Gastroesophageal sphincter (tissue), 4 donors: ENCODE results near the gene MEGF11. TPM values are rescaled to one million over a fixed set of nuclear protein-coding genes. Genes with fewer than 3 reads are reported as not detected.

ENCODE experiments used
- ATAC-seq: fragments of 150-250 bp; one replicate; pipeline ENCODE4 v1.9.1; 2016; ENCODE audit warnings: mild to moderate bottlenecking, moderate library complexity
- H3K27ac ChIP-seq, 4 donors: fragments of 200-600 bp; sonication (generic) in 3 of 4; 1 replicate in 3 of 4; 2 replicates in 1 of 4; pipeline ENCODE4 v1.5.1; 2016 to 2019
- H3K27me3 ChIP-seq: fragments of 200-600 bp; sonication (generic); one replicate; pipeline ENCODE4 v1.5.1; 2019
- H3K36me3 ChIP-seq, 2 donors: fragments of 200-600 bp; sonication (generic); one replicate each; pipeline ENCODE4 v1.5.1; 2019; ENCODE audit warnings: control low read depth in 1 of 2
- H3K4me1 ChIP-seq, 3 donors: fragments of 200-600 bp; sonication (generic); 1 replicate in 2 of 3; 2 replicates in 1 of 3; pipeline ENCODE4 v1.5.1; 2016 to 2019; ENCODE audit warnings: control low read depth in 2 of 3
- H3K4me3 ChIP-seq, 2 donors: fragments of 200-600 bp; sonication (generic); one replicate each; pipeline ENCODE4 v1.5.1; 2019; ENCODE audit warnings: mild to moderate bottlenecking in 1 of 2, moderate library complexity in 1 of 2
- H3K9me3 ChIP-seq, 3 donors: fragments of 200-600 bp; sonication (generic); one replicate each; pipeline ENCODE4 v1.5.1; 2017 to 2019; ENCODE audit warnings: control low read depth in 2 of 3
- CTCF ChIP-seq, 4 experiments: fragments of 200-600 bp in 2 of 4; fragments of 450-650 bp in 2 of 4; sonication (generic) in 1 of 4; IDR thresholded peaks; one replicate each; pipeline ENCODE4 v1.5.1; 2017 to 2019; ENCODE audit warnings: antibody characterized with exemption in 4 of 4, mild to moderate bottlenecking in 2 of 4, moderate library complexity in 2 of 4
- EP300 ChIP-seq: sonication (generic); formaldehyde crosslinking; IDR thresholded peaks from one replicate; pipeline ENCODE4 v1.6.1; 2017; ENCODE audit warnings: antibody characterized with exemption, mild to moderate bottlenecking
- POLR2A ChIP-seq, 2 donors: fragments of 450-650 bp; IDR thresholded peaks; one replicate each; pipeline ENCODE4 v1.6.1; 2017; ENCODE audit warnings: antibody characterized with exemption in 2 of 2, mild to moderate bottlenecking in 2 of 2, moderate library complexity in 1 of 2
- POLR2AphosphoS5 ChIP-seq: sonication (generic); formaldehyde crosslinking; IDR thresholded peaks from one replicate; pipeline ENCODE4 v1.6.1; 2017; ENCODE audit warnings: antibody characterized with exemption
- WGBS, 2 donors: methylation state at CpG; one replicate each; pipeline ENCODE4 v1.1.5; 2018; ENCODE audit warnings: low coverage in 1 of 2; 5-methylcytosine and 5-hydroxymethylcytosine counted together
- total RNA-seq, 4 donors: library from RNA; depleted of rRNA; stranded (reverse); fragments of >200 nt; gene quantifications; one replicate each; pipeline ENCODE4 v1.1.0, GENCODE V29; 2016

MEGF11 gene
- total RNA-seq, 4 donors from 2014 or later, result 0.08 TPM; not detected in 3

DNA sequence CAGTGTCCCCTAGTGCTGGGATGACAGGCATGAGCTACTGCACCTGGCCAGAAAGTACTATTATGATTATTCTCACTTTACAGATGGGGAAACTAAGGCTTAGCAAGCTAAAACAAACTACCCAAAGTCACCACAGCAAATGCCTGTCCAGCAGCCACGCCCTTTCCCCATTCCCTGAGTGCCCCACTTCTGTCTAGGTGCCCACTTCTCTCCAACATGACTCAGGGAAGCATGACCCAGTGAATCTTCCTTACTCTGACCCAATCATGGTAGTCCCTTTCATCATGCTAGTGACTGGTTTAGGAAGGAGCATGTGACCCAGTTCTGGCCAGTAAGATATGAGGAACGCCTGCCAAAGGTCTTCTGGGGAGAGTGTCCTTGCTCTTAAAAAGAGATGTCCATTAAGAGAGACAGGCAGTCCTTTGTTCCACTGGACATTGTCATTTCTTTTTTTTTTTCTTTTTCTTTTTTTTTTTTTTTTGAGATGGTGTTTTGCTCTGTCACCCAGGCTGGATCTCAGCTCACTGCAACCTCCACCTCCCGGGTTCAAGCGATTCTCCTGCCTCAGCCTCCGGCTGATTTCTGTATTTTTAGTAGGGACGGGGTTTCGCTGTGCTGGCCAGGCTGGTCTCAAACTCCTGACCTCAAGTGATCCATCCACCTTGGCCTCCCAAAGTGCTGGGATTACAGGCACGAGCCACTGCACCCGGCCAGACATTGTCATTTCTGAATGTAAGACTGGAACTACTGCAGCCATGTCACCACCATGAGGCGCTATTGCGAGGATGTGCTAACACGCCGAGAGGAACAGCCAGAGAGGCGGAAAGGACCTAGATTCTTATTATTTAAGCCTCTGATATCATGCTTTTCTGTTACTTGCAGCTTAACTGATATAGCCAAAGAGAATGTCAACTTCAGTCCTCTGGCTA is 19.8 kb downstream of the MEGF11 start:
- Histone ChIP-seq H3K4me1 (no peaks in the 10 kb centered on the region), H3K27ac (no peak overlapping the region), H3K4me3 (no peak overlapping the region), H3K27me3 (peaks cover 42% of the 10 kb centered on the region), H3K9me3 (peaks cover 0 to 5% (median 0%) of the 10 kb centered on the region in 3 donors), H3K36me3 (no peaks in the 10 kb centered on the region)
- TF ChIP-seq POLR2A (IDR thresholded peaks at IDR 0.05), result no peak
- TF ChIP-seq CTCF (IDR thresholded peaks at IDR 0.05), result no peak
- no peak for TF ChIP-seq EP300
- TF ChIP-seq POLR2AphosphoS5, result no peak
- WGBS, 2 donors, result 56 to 80% methylated on average over 3 to 6 of the region's 14 CpGs
- ATAC-seq, result no peak

- peaks cover 53% of the 10 kb centered on the region for H3K27me3 ChIP-seq
- ATAC-seq, result no peak
- no peaks in the 10 kb centered on the region for H3K4me1 ChIP-seq
- H3K9me3 ChIP-seq, result peaks cover 0 to 9% (median 0%) of the 10 kb centered on the region in 3 donors
- no peaks in the 10 kb centered on the region for H3K36me3 ChIP-seq
- no peak overlapping the region for H3K27ac ChIP-seq
- 79 to 93% methylated on average over 3 of the region's 3 CpGs for WGBS, 2 donors
- no peak overlapping the region for H3K4me3 ChIP-seq
- TF ChIP-seq POLR2AphosphoS5 (no peak), CTCF (IDR thresholded peaks at IDR 0.05) (no peak), POLR2A (IDR thresholded peaks at IDR 0.05) (no peak), EP300 (no peak)
Measured at GRCh38 chr15:66232267-66232625, 21.3 kb downstream of the MEGF11 start.

DNA sequence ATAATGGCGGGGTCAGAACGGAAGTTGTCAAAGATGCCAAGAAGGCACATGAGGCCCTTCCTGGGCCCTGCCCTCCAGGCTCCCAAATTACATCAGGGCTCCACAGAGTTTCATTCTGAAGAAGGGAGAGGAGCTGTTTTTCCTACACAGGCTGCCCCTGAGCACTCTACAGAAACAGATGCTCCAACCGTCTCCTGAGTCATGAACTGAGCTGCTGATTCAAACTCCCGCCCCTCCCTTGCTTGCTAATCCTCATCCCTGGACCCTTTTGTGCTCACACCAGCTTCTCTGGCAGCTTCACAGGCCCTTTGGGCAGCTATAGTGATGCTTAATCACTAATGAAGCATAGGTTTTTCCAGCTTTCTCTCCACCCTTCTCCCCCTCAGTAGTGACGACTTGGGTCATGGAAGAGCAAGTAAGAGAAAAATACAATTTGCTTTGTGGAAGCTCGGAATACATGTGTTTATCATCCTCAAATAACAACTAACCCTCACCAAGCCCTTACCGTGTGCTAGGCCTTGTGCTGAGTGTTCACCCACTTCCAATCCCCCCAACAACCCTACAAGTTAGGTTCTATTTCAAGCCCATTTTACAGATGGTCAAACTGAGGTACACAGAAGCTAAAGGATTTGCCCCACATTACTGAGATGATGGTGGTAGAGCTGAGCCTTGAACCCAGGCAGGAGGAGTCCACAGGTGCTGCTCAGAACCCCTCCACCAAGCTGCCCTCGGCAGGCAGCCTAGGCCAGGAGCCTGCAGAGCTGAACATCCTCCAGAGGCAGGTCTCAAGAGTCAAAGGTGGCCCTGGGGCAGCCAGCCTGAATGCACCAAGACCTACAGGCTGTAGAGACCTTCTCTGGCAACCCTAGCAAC is 21.9 kb downstream of the MEGF11 start:
- 76 to 81% methylated on average over 3 to 7 of the region's 8 CpGs for WGBS, 2 donors
- no peak for ATAC-seq
- no peak for TF ChIP-seq CTCF (IDR thresholded peaks at IDR 0.05)
- no peak for TF ChIP-seq POLR2AphosphoS5
- no peak for TF ChIP-seq EP300
- no peak for TF ChIP-seq POLR2A (IDR thresholded peaks at IDR 0.05)
- H3K4me1 ChIP-seq, result no peaks in the 10 kb centered on the region
- H3K4me3 ChIP-seq, result no peak overlapping the region
- H3K27me3 ChIP-seq, result peaks cover 52% of the 10 kb centered on the region
- peaks cover 0 to 9% (median 0%) of the 10 kb centered on the region in 3 donors for H3K9me3 ChIP-seq
- H3K27ac ChIP-seq, result no peak overlapping the region
- H3K36me3 ChIP-seq, result no peaks in the 10 kb centered on the region

DNA sequence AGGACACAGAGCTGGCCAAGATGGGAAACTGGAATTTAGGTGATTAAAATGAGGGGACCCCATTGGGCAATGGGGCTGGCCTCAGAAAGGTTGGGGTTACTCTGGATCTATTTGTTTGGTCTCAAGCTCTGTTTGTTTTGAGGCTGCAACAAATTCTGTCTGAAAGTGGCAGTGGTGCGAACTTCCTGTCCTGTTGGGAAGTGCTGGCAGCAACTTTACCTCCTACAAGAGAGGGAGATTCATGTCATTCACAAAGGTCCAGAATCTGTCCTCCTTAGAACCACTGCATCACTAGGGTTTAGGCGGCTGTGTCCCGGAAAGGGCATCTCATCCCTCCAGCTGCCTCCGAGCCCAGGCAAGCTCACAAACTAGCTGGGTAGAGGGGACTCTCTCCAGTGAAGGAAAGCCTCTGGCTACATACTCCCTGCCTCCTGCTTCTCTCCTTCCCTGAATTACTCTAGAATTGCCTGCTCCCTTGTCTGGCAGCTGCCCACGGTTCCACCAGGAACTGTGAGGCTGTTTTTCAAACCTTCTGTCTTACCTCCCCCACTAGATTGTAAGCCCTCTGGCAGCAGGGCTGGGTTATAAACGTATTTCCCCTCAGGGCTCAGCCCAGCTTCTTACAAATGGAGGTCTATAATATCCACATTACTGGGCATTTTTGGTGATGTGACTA is 23.6 kb downstream of the MEGF11 start:
- Histone ChIP-seq H3K9me3 (peaks cover 0 to 9% (median 0%) of the 10 kb centered on the region in 3 donors), H3K4me3 (no peak overlapping the region), H3K27me3 (peaks cover 35% of the 10 kb centered on the region), H3K27ac (no peak overlapping the region), H3K4me1 (no peaks in the 10 kb centered on the region), H3K36me3 (no peaks in the 10 kb centered on the region)
- no peak for TF ChIP-seq POLR2A (IDR thresholded peaks at IDR 0.05)
- TF ChIP-seq CTCF (IDR thresholded peaks at IDR 0.05), result no peak
- no peak for TF ChIP-seq POLR2AphosphoS5
- TF ChIP-seq EP300, result no peak
- 6 to 30% methylated on average over 3 to 4 of the region's 6 CpGs for WGBS, 2 donors
- ATAC-seq, result no peak
